ENCODE results near the gene TRIM4.
"Not testable (repeated sequence)": the region's sequence is repeated elsewhere in the genome, so short reads cannot be mapped to it uniquely, and the experiment has no call there.

The TRIM4 gene

GRCh38 chr7:99868246-99868645 is 51.1 kb downstream of the TRIM4 start:
- no peaks in the 10 kb centered on the region for H4K20me1 ChIP-seq (ENCODE audit: insufficient read depth, low read length, poor library complexity, severe bottlenecking)
- no peak overlapping the region for H3K9ac ChIP-seq (ENCODE audit: low read depth, low read length, poor library complexity, severe bottlenecking)
- peaks cover 4% of the 10 kb centered on the region; the same call in 1 of the 2 replicates for H3K9me3 ChIP-seq (ENCODE audit: insufficient read depth, low read depth, low read length)

GRCh38 chr7:99867477-99867876 is 51.9 kb downstream of the TRIM4 start:
- H3K36me3 ChIP-seq (ENCODE audit: insufficient read depth, low read length); H3F3A ChIP-seq (ENCODE audit: low read depth); H3K4me2 ChIP-seq (ENCODE audit: low read depth, low read length, poor library complexity, severe bottlenecking); H2AFZ ChIP-seq (ENCODE audit: low read length); H3K27me3 ChIP-seq (ENCODE audit: insufficient read depth, low read length, poor library complexity, severe bottlenecking); H4K20me1 ChIP-seq (ENCODE audit: insufficient read depth, low read length, poor library complexity, severe bottlenecking); H3K9me2 ChIP-seq (replicated peaks; ENCODE audit: low read depth, low read length); H3K79me2 ChIP-seq (ENCODE audit: insufficient read depth, low read length); H3K4me3 ChIP-seq (ENCODE audit: low read length, poor library complexity, severe bottlenecking); H3K4me1 ChIP-seq (ENCODE audit: insufficient read depth, low read length, poor library complexity, severe bottlenecking); H3K9ac ChIP-seq (ENCODE audit: low read depth, low read length, poor library complexity, severe bottlenecking); H3K9me3 ChIP-seq (ENCODE audit: insufficient read depth, low read depth, low read length): not testable (repeated sequence)

More at GRCh38 chr7:99868246-99868645, 51.1 kb downstream of the TRIM4 start:
- Histone ChIP-seq H3K4me1 (ENCODE audit: insufficient read depth, low read length, poor library complexity, severe bottlenecking) (no peaks in the 10 kb centered on the region), H3K36me3 (ENCODE audit: insufficient read depth, low read length) (no peaks in the 10 kb centered on the region), H3K4me2 (ENCODE audit: low read depth, low read length, poor library complexity, severe bottlenecking) (no peak overlapping the region), H3K27me3 (ENCODE audit: insufficient read depth, low read length, poor library complexity, severe bottlenecking) (no peaks in the 10 kb centered on the region), H3K9me2 (replicated peaks; ENCODE audit: low read depth, low read length) (no peaks in the 10 kb centered on the region), H2AFZ (ENCODE audit: low read length) (no peak overlapping the region), H3K4me3 (ENCODE audit: low read length, poor library complexity, severe bottlenecking) (no peak overlapping the region), H3F3A (ENCODE audit: low read depth) (no peaks in the 10 kb centered on the region), H3K79me2 (ENCODE audit: insufficient read depth, low read length) (no peaks in the 10 kb centered on the region)
- TF ChIP-seq EZH2phosphoT487 (IDR thresholded peaks at IDR 0.05; ENCODE audit: borderline replicate concordance) (no peak), CTCF (conservative IDR thresholded peaks at IDR 0.05; ENCODE audit: low read length) (no peak)

GRCh38 chr7:99863847-99864440 is 55.4 kb downstream of the TRIM4 start:
- no peaks in the 10 kb centered on the region for H3K4me1 ChIP-seq (ENCODE audit: insufficient read depth, low read length, poor library complexity, severe bottlenecking)
- H2AFZ ChIP-seq (ENCODE audit: low read length) = no peak overlapping the region
- H3K9ac ChIP-seq (ENCODE audit: low read depth, low read length, poor library complexity, severe bottlenecking) = no peak overlapping the region
- peaks cover 4% of the 10 kb centered on the region; the same call in 1 of the 2 replicates for H3K9me3 ChIP-seq (ENCODE audit: insufficient read depth, low read depth, low read length)
- no peaks in the 10 kb centered on the region for H3F3A ChIP-seq (ENCODE audit: low read depth)
- H3K9me2 ChIP-seq (replicated peaks; ENCODE audit: low read depth, low read length) = no peaks in the 10 kb centered on the region
- peaks cover 5% of the 10 kb centered on the region for H3K27me3 ChIP-seq (ENCODE audit: insufficient read depth, low read length, poor library complexity, severe bottlenecking)
- H3K79me2 ChIP-seq (ENCODE audit: insufficient read depth, low read length) = no peaks in the 10 kb centered on the region
- no peak overlapping the region for H3K4me3 ChIP-seq (ENCODE audit: low read length, poor library complexity, severe bottlenecking)
- no peaks in the 10 kb centered on the region for H4K20me1 ChIP-seq (ENCODE audit: insufficient read depth, low read length, poor library complexity, severe bottlenecking)
- no peak for TF ChIP-seq CTCF (conservative IDR thresholded peaks at IDR 0.05; ENCODE audit: low read length)
- no peak for TF ChIP-seq EZH2phosphoT487 (IDR thresholded peaks at IDR 0.05; ENCODE audit: borderline replicate concordance)
- H3K36me3 ChIP-seq (ENCODE audit: insufficient read depth, low read length) = no peaks in the 10 kb centered on the region
- no peak overlapping the region for H3K4me2 ChIP-seq (ENCODE audit: low read depth, low read length, poor library complexity, severe bottlenecking)
